HCT116 (cell line): ENCODE measurements around the gene ARHGAP21. TPM values are rescaled to one million over a fixed set of nuclear protein-coding genes. Genes with fewer than 3 reads are reported as not detected.

Experiments used
- ATAC-seq: fragments of 200-7000 bp; cut with Tn5 transposase; 2 replicates; pipeline ENCODE4 v1.9.1; 2020; ENCODE audit warnings: mild to moderate bottlenecking, moderate library complexity
- BruUV-seq: library from RNA; stranded (reverse); fragments of 400-500 nt; replicated peaks from 2 replicates; lab custom pipeline; 2021; lab: Mats Ljungman, UMichigan
- CTCF ChIA-PET: fragments of 300-600 bp; sonication (Branson Sonifier 250); formaldehyde crosslinking; loops from one replicate; lab custom pipeline; 2021; ENCODE audit warnings: antibody characterized with exemption; lab: Charles Lee
- POLR2A ChIA-PET: fragments of 300-600, 350-600 bp; sonication (Branson Sonifier 250); formaldehyde crosslinking; loops from one replicate; lab custom pipeline; 2021; ENCODE audit warnings: antibody characterized with exemption; lab: Charles Lee
- RAD21 ChIA-PET, 2 experiments: fragments of 300-600 bp; sonication (Branson Sonifier 250); formaldehyde crosslinking; loops; one replicate each; lab custom pipeline; 2023; ENCODE audit warnings: low total read pairs in 2 of 2; ENCODE audit not compliant: uncharacterized antibody in 2 of 2, unreplicated experiment in 2 of 2, low non-redundant PET in 1 of 2; lab: Charles Lee
- DNase-seq: peaks from one replicate; pipeline ENCODE4 v3.0.0-alpha.2; 2010; ENCODE audit warnings: low read depth, low spot score
- H2AFZ ChIP-seq: fragments of 200-600 bp; shearing (Covaris generic), sonication (generic); 2 replicates; pipeline ENCODE4 v1.6.1; 2017; ENCODE audit warnings: low read depth, mixed run types, mixed read lengths, antibody characterized with exemption, low read length; ENCODE audit not compliant: poor library complexity, severe bottlenecking
- H3K27ac ChIP-seq: 2 replicates; pipeline ENCODE4 v1.5.1; 2012; ENCODE audit warnings: low read depth, low read length
- H3K27me3 ChIP-seq: fragments of 200-600 bp; sonication (generic); 2 replicates; pipeline ENCODE4 v1.6.1; 2016; ENCODE audit warnings: mixed run types, low read length, mixed read lengths; ENCODE audit not compliant: insufficient read depth
- H3K36me3 ChIP-seq, 2 experiments: fragments of 200-500 bp in 1 of 2; fragments of 200-600 bp in 1 of 2; sonication (Bioruptor generic) in 1 of 2; sonication (generic) in 1 of 2; 2 replicates each; pipeline versions ENCODE4 v1.5.1 to v1.6.1; 2014 to 2016; ENCODE audit warnings: low read length in 2 of 2, inconsistent platforms in 1 of 2, mixed read lengths in 1 of 2, mixed run types in 1 of 2; ENCODE audit not compliant: insufficient read depth in 2 of 2, control insufficient read depth in 1 of 2
- H3K4me1 ChIP-seq, 2 experiments: fragments of 200-600 bp in 1 of 2; sonication (generic) in 1 of 2; 2 replicates each; pipeline versions ENCODE4 v1.5.1 to v1.6.1; 2012 to 2017; ENCODE audit warnings: low read length in 2 of 2, inconsistent platforms in 1 of 2, mild to moderate bottlenecking in 1 of 2, mixed read lengths in 1 of 2, mixed run types in 1 of 2, moderate library complexity in 1 of 2; ENCODE audit not compliant: insufficient read depth in 2 of 2, control insufficient read depth in 1 of 2
- H3K4me2 ChIP-seq: fragments of 200-600 bp; sonication (generic); 2 replicates; pipeline ENCODE4 v1.6.1; 2017; ENCODE audit warnings: mixed run types, low read length, mixed read lengths
- H3K4me3 ChIP-seq, 2 experiments: fragments of 200-600 bp in 1 of 2; sonication (generic) in 1 of 2; replicated peaks in 1 of 2; 2 replicates each; pipeline ENCODE4 v1.5.1; 2011 to 2016; ENCODE audit warnings: low read length in 2 of 2, control low read depth in 1 of 2, low read depth in 1 of 2, mild to moderate bottlenecking in 1 of 2, mixed read lengths in 1 of 2, mixed run types in 1 of 2
- H3K79me2 ChIP-seq: fragments of 200-600 bp; sonication (generic); 2 replicates; pipeline ENCODE4 v1.6.1; 2017; ENCODE audit warnings: mild to moderate bottlenecking, mixed run types, low read length, moderate library complexity, mixed read lengths; ENCODE audit not compliant: insufficient read depth
- H3K9ac ChIP-seq: fragments of 200-600 bp; sonication (generic); 2 replicates; pipeline ENCODE4 v1.6.1; 2016; ENCODE audit warnings: low read length, mixed read lengths
- H3K9me2 ChIP-seq: fragments of 200-600 bp; sonication (generic), shearing (Covaris generic); 2 replicates; pipeline ENCODE4 v1.6.1; 2017; ENCODE audit warnings: mixed run types, mild to moderate bottlenecking, moderate library complexity; ENCODE audit not compliant: insufficient read depth
- H3K9me3 ChIP-seq, 2 experiments: fragments of 200-500 bp in 1 of 2; fragments of 200-600 bp in 1 of 2; sonication (Bioruptor generic) in 1 of 2; sonication (generic) in 1 of 2; 2 replicates each; pipeline ENCODE4 v1.6.1; 2014 to 2017; ENCODE audit warnings: low read length in 2 of 2, mixed read lengths in 2 of 2, inconsistent platforms in 1 of 2, low read depth in 1 of 2, mild to moderate bottlenecking in 1 of 2, mixed run types in 1 of 2, moderate library complexity in 1 of 2; ENCODE audit not compliant: control insufficient read depth in 1 of 2, insufficient read depth in 1 of 2
- H4K20me1 ChIP-seq: fragments of 200-600 bp; sonication (generic), shearing (Covaris generic); 2 replicates; pipeline ENCODE4 v1.6.1; 2017; ENCODE audit warnings: mixed run types, mild to moderate bottlenecking, moderate library complexity; ENCODE audit not compliant: insufficient read depth
- EGR1 ChIP-seq: IDR thresholded peaks from 2 replicates; pipeline ENCODE4 v1.6.1; 2012; ENCODE audit warnings: low read depth
- ELF1 ChIP-seq: IDR thresholded peaks from 2 replicates; pipeline ENCODE4 v1.6.1; 2012; ENCODE audit warnings: low read depth, borderline replicate concordance
- EZH2 ChIP-seq: fragments of 200-600 bp; sonication (generic); IDR thresholded peaks from 2 replicates; pipeline ENCODE4 v1.6.1; 2017; ENCODE audit warnings: antibody characterized with exemption, mixed run types
- EZH2phosphoT487 ChIP-seq: fragments of 200-600 bp; IDR thresholded peaks from 2 replicates; pipeline ENCODE4 v1.6.1; 2018; ENCODE audit warnings: antibody characterized with exemption, borderline replicate concordance
- FOSL1 ChIP-seq: IDR thresholded peaks from 2 replicates; pipeline ENCODE4 v1.6.1; 2012; ENCODE audit warnings: low read depth
- JUND ChIP-seq: IDR thresholded peaks from 2 replicates; pipeline ENCODE4 v1.6.1; 2012
- POLR2AphosphoS5 ChIP-seq: IDR thresholded peaks from 2 replicates; pipeline ENCODE4 v1.6.1; 2011; ENCODE audit warnings: mild to moderate bottlenecking, low read depth, low read length, moderate library complexity
- RAD21 ChIP-seq: IDR thresholded peaks from 2 replicates; pipeline ENCODE4 v1.6.1; 2012; ENCODE audit warnings: low read depth, mild to moderate bottlenecking
- SP1 ChIP-seq: IDR thresholded peaks from 2 replicates; pipeline ENCODE4 v1.6.1; 2012; ENCODE audit warnings: low read depth
- SRF ChIP-seq: IDR thresholded peaks from 2 replicates; pipeline ENCODE4 v1.6.1; 2012; ENCODE audit warnings: low read depth
- TCF7L2 ChIP-seq: IDR thresholded peaks from 2 replicates; pipeline ENCODE4 v1.7.0; 2011; ENCODE audit warnings: borderline replicate concordance, inconsistent platforms; ENCODE audit not compliant: insufficient read depth, insufficient read length; ENCODE audit errors: extremely low read depth
- YY1 ChIP-seq: IDR thresholded peaks from 2 replicates; pipeline ENCODE4 v1.6.1; 2011; ENCODE audit warnings: low read length, low read depth, moderate library complexity, mild to moderate bottlenecking; ENCODE audit not compliant: insufficient replicate concordance; ENCODE audit errors: extremely low read depth
- intact Hi-C: fragments of 100-400 bp; cut with micrococcal nuclease; formaldehyde crosslinking; loops from 2 replicates; pipeline ENCODE4 v1.10.0; 2022
- total RNA-seq: library from RNA; stranded (reverse); gene quantifications from one replicate; pipeline ENCODE4 v1.2.1, GENCODE V29; 2021; ENCODE audit not compliant: unreplicated experiment
- TF ChIP-seq, protein P1 (sequence below), 3 experiments: fragments of 200-600 bp in 1 of 3; sonication (generic) in 1 of 3; IDR thresholded peaks in 2 of 3; conservative IDR thresholded peaks in 1 of 3; 2 replicates each; pipeline ENCODE4 v1.5.1; 2012 to 2017; ENCODE audit warnings: low read depth in 2 of 3, low read length in 2 of 3, antibody characterized with exemption in 1 of 3, borderline replicate concordance in 1 of 3, control low read depth in 1 of 3, mild to moderate bottlenecking in 1 of 3, mixed read lengths in 1 of 3, mixed run types in 1 of 3, moderate library complexity in 1 of 3; ENCODE audit not compliant: insufficient read depth in 1 of 3
- TF ChIP-seq, protein P2 (sequence below): IDR thresholded peaks from 2 replicates; pipeline ENCODE4 v1.6.1; 2012
- TF ChIP-seq, protein P3 (sequence below): IDR thresholded peaks from 2 replicates; pipeline ENCODE4 v1.6.1; 2012
- TF ChIP-seq, protein P4 (sequence below): IDR thresholded peaks from 2 replicates; pipeline ENCODE4 v1.6.1; 2011; ENCODE audit warnings: mild to moderate bottlenecking, low read length, moderate library complexity; ENCODE audit not compliant: insufficient replicate concordance; ENCODE audit errors: extremely low read depth
- TF ChIP-seq, protein P5 (sequence below): IDR thresholded peaks from 2 replicates; pipeline ENCODE4 v1.6.1; 2012; ENCODE audit warnings: low read depth

Gene ARHGAP21
- total RNA-seq, 1 experiment from 2014 or later: 47.7 TPM

GRCh38 chr10:24690961-24691512 is 32.6 kb downstream of the ARHGAP21 start:
- no peaks in the 10 kb centered on the region for H3K27me3 ChIP-seq
- H3K9ac ChIP-seq: no peak overlapping the region
- H3K4me2 ChIP-seq: no peak overlapping the region
- H3K4me1 ChIP-seq: no peaks in the 10 kb centered on the region
- CTCF ChIA-PET: no interaction called here
- BruUV-seq: no TSS peak
- H3K9me2 ChIP-seq: no peaks in the 10 kb centered on the region
- no peak for ATAC-seq
- H3K9me3 ChIP-seq: no peaks in the 10 kb centered on the region
- H3K79me2 ChIP-seq: peaks cover 40% of the 10 kb centered on the region
- no peak for TF ChIP-seq EGR1
- TF ChIP-seq ELF1: no peak
- no peak for TF ChIP-seq SP1
- no peak for TF ChIP-seq SRF
- TF ChIP-seq FOSL1: no peak
- TF ChIP-seq TCF7L2: no peak
- TF ChIP-seq POLR2AphosphoS5: no peak
- TF ChIP-seq, protein P1, sequence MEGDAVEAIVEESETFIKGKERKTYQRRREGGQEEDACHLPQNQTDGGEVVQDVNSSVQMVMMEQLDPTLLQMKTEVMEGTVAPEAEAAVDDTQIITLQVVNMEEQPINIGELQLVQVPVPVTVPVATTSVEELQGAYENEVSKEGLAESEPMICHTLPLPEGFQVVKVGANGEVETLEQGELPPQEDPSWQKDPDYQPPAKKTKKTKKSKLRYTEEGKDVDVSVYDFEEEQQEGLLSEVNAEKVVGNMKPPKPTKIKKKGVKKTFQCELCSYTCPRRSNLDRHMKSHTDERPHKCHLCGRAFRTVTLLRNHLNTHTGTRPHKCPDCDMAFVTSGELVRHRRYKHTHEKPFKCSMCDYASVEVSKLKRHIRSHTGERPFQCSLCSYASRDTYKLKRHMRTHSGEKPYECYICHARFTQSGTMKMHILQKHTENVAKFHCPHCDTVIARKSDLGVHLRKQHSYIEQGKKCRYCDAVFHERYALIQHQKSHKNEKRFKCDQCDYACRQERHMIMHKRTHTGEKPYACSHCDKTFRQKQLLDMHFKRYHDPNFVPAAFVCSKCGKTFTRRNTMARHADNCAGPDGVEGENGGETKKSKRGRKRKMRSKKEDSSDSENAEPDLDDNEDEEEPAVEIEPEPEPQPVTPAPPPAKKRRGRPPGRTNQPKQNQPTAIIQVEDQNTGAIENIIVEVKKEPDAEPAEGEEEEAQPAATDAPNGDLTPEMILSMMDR (IDR thresholded peaks at IDR 0.05 in 2 of 3, conservative IDR thresholded peaks at IDR 0.05 in 1 of 3; ENCODE audit: borderline replicate concordance in 1 of 3, insufficient read depth in 1 of 3, low read depth in 2 of 3, low read length in 2 of 3): no peak
- no peak for TF ChIP-seq YY1
- no peak for TF ChIP-seq JUND
- TF ChIP-seq, protein P2, sequence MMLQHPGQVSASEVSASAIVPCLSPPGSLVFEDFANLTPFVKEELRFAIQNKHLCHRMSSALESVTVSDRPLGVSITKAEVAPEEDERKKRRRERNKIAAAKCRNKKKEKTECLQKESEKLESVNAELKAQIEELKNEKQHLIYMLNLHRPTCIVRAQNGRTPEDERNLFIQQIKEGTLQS: no peak
- no peak for TF ChIP-seq EZH2
- TF ChIP-seq, protein P3, sequence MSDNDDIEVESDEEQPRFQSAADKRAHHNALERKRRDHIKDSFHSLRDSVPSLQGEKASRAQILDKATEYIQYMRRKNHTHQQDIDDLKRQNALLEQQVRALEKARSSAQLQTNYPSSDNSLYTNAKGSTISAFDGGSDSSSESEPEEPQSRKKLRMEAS: no peak
- no peak for TF ChIP-seq RAD21
- TF ChIP-seq, protein P4, sequence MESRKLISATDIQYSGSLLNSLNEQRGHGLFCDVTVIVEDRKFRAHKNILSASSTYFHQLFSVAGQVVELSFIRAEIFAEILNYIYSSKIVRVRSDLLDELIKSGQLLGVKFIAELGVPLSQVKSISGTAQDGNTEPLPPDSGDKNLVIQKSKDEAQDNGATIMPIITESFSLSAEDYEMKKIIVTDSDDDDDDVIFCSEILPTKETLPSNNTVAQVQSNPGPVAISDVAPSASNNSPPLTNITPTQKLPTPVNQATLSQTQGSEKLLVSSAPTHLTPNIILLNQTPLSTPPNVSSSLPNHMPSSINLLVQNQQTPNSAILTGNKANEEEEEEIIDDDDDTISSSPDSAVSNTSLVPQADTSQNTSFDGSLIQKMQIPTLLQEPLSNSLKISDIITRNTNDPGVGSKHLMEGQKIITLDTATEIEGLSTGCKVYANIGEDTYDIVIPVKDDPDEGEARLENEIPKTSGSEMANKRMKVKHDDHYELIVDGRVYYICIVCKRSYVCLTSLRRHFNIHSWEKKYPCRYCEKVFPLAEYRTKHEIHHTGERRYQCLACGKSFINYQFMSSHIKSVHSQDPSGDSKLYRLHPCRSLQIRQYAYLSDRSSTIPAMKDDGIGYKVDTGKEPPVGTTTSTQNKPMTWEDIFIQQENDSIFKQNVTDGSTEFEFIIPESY: no peak
- TF ChIP-seq, protein P5, sequence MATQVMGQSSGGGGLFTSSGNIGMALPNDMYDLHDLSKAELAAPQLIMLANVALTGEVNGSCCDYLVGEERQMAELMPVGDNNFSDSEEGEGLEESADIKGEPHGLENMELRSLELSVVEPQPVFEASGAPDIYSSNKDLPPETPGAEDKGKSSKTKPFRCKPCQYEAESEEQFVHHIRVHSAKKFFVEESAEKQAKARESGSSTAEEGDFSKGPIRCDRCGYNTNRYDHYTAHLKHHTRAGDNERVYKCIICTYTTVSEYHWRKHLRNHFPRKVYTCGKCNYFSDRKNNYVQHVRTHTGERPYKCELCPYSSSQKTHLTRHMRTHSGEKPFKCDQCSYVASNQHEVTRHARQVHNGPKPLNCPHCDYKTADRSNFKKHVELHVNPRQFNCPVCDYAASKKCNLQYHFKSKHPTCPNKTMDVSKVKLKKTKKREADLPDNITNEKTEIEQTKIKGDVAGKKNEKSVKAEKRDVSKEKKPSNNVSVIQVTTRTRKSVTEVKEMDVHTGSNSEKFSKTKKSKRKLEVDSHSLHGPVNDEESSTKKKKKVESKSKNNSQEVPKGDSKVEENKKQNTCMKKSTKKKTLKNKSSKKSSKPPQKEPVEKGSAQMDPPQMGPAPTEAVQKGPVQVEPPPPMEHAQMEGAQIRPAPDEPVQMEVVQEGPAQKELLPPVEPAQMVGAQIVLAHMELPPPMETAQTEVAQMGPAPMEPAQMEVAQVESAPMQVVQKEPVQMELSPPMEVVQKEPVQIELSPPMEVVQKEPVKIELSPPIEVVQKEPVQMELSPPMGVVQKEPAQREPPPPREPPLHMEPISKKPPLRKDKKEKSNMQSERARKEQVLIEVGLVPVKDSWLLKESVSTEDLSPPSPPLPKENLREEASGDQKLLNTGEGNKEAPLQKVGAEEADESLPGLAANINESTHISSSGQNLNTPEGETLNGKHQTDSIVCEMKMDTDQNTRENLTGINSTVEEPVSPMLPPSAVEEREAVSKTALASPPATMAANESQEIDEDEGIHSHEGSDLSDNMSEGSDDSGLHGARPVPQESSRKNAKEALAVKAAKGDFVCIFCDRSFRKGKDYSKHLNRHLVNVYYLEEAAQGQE: no peak
- no peak for TF ChIP-seq EZH2phosphoT487
- no peaks in the 10 kb centered on the region for H3K36me3 ChIP-seq
- H2AFZ ChIP-seq: no peak overlapping the region
- no peak overlapping the region for H3K27ac ChIP-seq
- H4K20me1 ChIP-seq: no peaks in the 10 kb centered on the region
- POLR2A ChIA-PET: no interaction called here
- no peak for DNase-seq
- intact Hi-C loops: no loop called here
- RAD21 ChIA-PET: no interaction called here
- H3K4me3 ChIP-seq: no peak overlapping the region
